ENCODE results near the gene ZNF483. TPM values are rescaled to one million over a fixed set of nuclear protein-coding genes. Genes with fewer than 3 reads are reported as not detected.

ZNF483 gene
- total RNA-seq, 2 donors from 2014 or later, result 20.9 to 21.0 TPM

GRCh38 chr9:111527347-111527746, 2.4 kb downstream of the ZNF483 start:
- peaks cover 15% of the 10 kb centered on the region for H3K36me3 Mint-ChIP-seq (ENCODE audit: low read depth)
- Histone ChIP-seq H3K36me3 (ENCODE audit: control insufficient read depth, insufficient read depth, low read length) (no peaks in the 10 kb centered on the region), H3K9me3 (ENCODE audit: control insufficient read depth, low read length) (no peaks in the 10 kb centered on the region), H3K27ac (ENCODE audit: low read depth, low read length) (no peak overlapping the region), H3K4me1 (ENCODE audit: control insufficient read depth, insufficient read depth, low read length) (no peaks in the 10 kb centered on the region), H3K4me3 (ENCODE audit: low read length) (no peak overlapping the region), H3K27me3 (ENCODE audit: control insufficient read depth, insufficient read depth, low read length, poor library complexity, severe bottlenecking) (peaks cover 10% of the 10 kb centered on the region), H3K9ac (ENCODE audit: extremely low read depth, low read length, poor library complexity, severe bottlenecking) (no peak overlapping the region)
- H3K27me3 Mint-ChIP-seq (ENCODE audit: insufficient read depth), result peaks cover 10% of the 10 kb centered on the region
- H3K27ac Mint-ChIP-seq, result no peak overlapping the region
- no peak for DNase-seq
- TF ChIP-seq, protein P1, sequence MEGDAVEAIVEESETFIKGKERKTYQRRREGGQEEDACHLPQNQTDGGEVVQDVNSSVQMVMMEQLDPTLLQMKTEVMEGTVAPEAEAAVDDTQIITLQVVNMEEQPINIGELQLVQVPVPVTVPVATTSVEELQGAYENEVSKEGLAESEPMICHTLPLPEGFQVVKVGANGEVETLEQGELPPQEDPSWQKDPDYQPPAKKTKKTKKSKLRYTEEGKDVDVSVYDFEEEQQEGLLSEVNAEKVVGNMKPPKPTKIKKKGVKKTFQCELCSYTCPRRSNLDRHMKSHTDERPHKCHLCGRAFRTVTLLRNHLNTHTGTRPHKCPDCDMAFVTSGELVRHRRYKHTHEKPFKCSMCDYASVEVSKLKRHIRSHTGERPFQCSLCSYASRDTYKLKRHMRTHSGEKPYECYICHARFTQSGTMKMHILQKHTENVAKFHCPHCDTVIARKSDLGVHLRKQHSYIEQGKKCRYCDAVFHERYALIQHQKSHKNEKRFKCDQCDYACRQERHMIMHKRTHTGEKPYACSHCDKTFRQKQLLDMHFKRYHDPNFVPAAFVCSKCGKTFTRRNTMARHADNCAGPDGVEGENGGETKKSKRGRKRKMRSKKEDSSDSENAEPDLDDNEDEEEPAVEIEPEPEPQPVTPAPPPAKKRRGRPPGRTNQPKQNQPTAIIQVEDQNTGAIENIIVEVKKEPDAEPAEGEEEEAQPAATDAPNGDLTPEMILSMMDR (conservative IDR thresholded peaks at IDR 0.05), result no peak
- WGBS, 2 experiments (ENCODE audit: insufficient coverage in 1 of 2, insufficient read length in 1 of 2), result 93 to 94% methylated on average over 2 of the region's 2 CpGs
- peaks cover 1% of the 10 kb centered on the region for H3K9me3 Mint-ChIP-seq
- no peak overlapping the region for H3K4me3 Mint-ChIP-seq
- peaks cover 19% of the 10 kb centered on the region for H3K4me1 Mint-ChIP-seq

DNA sequence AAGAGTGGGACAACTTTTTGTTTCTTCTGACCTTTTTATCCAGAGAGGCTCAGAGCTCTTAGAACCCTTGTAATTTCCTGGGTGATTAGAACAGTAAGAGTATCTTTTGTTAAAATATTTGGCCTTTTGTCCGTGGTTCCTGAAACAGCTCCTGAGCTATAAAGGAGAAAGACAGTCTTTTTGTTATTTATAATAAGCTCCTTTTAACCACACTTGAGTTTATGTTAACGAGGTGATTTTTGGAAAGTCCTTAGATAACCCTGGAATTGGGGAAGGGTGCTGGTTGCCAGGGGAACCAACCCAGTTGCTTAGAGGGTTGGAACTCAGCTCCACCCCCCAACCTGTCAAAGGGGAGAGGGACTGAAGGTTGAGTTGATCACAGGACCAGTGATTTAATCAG, 4.8 kb downstream of the ZNF483 start:
- Histone ChIP-seq H3K9me3 (ENCODE audit: control insufficient read depth, low read length) (peaks cover 10% of the 10 kb centered on the region), H3K36me3 (ENCODE audit: control insufficient read depth, insufficient read depth, low read length) (peaks cover 4% of the 10 kb centered on the region), H3K9ac (ENCODE audit: extremely low read depth, low read length, poor library complexity, severe bottlenecking) (no peak overlapping the region), H3K27ac (ENCODE audit: low read depth, low read length) (no peak overlapping the region), H3K4me1 (ENCODE audit: control insufficient read depth, insufficient read depth, low read length) (no peaks in the 10 kb centered on the region), H3K27me3 (ENCODE audit: control insufficient read depth, insufficient read depth, low read length, poor library complexity, severe bottlenecking) (peaks cover 10% of the 10 kb centered on the region), H3K4me3 (ENCODE audit: low read length) (no peak overlapping the region)
- H3K27ac Mint-ChIP-seq, result no peak overlapping the region
- WGBS, 2 experiments (ENCODE audit: insufficient coverage in 1 of 2, insufficient read length in 1 of 2), result 14% methylated on average over 2 of the region's 2 CpGs; no CpG with 5 or more reads in 1 of the 2 experiments
- H3K4me3 Mint-ChIP-seq, result no peak overlapping the region
- DNase-seq, result peak; percentile 71
- peaks cover 4% of the 10 kb centered on the region for H3K9me3 Mint-ChIP-seq
- H3K36me3 Mint-ChIP-seq (ENCODE audit: low read depth), result peaks cover 37% of the 10 kb centered on the region
- peaks cover 10% of the 10 kb centered on the region for H3K27me3 Mint-ChIP-seq (ENCODE audit: insufficient read depth)
- peaks cover 11% of the 10 kb centered on the region for H3K4me1 Mint-ChIP-seq
- TF ChIP-seq, protein P1 (conservative IDR thresholded peaks at IDR 0.05), result no peak

- Mint-ChIP-seq H3K27me3 (ENCODE audit: insufficient read depth) (no peaks in the 10 kb centered on the region), H3K36me3 (ENCODE audit: low read depth) (peaks cover 50% of the 10 kb centered on the region), H3K4me1 (peaks cover 4% of the 10 kb centered on the region), H3K27ac (no peak overlapping the region), H3K9me3 (peaks cover 11% of the 10 kb centered on the region), H3K4me3 (no peak overlapping the region)
- H3K27me3 ChIP-seq (ENCODE audit: control insufficient read depth, insufficient read depth, low read length, poor library complexity, severe bottlenecking), result no peaks in the 10 kb centered on the region
- H3K4me1 ChIP-seq (ENCODE audit: control insufficient read depth, insufficient read depth, low read length), result no peaks in the 10 kb centered on the region
- H3K9ac ChIP-seq (ENCODE audit: extremely low read depth, low read length, poor library complexity, severe bottlenecking), result no peak overlapping the region
- H3K4me3 ChIP-seq (ENCODE audit: low read length), result no peak overlapping the region
- TF ChIP-seq, protein P1 (conservative IDR thresholded peaks at IDR 0.05), result no peak
- DNase-seq, result no peak
- H3K9me3 ChIP-seq (ENCODE audit: control insufficient read depth, low read length), result peaks cover 24% of the 10 kb centered on the region
- H3K27ac ChIP-seq (ENCODE audit: low read depth, low read length), result no peak overlapping the region
- H3K36me3 ChIP-seq (ENCODE audit: control insufficient read depth, insufficient read depth, low read length), result peaks cover 12% of the 10 kb centered on the region
- WGBS, 2 experiments (ENCODE audit: insufficient coverage in 1 of 2, insufficient read length in 1 of 2), result 94 to 98% methylated on average over 2 to 4 of the region's 4 CpGs
These were observed 6.7 kb downstream of the ZNF483 start for GRCh38 chr9:111531716-111532115.
